ENCODE results near the gene CA11. TPM values are rescaled to one million over a fixed set of nuclear protein-coding genes. Genes with fewer than 3 reads are reported as not detected.

The CA11 gene
- total RNA-seq, 1 donor from 2014 or later, result 7.9 TPM

DNA sequence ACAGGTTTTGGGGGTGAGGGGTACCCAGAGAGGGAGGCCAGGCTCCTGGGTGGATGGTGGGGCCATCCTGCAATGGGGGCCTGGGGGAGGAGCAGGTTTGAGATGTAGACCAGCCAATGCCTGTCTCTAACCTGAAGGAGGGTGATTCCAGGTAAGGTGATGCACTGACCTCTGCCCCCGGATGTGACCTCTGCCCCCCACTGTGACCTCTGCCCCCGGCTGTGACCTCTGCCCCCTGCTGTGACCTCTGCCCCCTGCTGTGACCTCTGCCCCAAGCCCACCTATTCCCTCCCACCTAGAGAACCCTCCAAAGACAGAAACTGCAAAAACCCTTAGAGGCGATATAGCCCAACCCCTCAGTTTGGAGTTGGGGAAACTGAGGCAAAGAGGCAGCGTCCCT lies 49.8 kb downstream of the CA11 start:
- TF ChIP-seq POLR2A (IDR thresholded peaks at IDR 0.05), result no peak
- TF ChIP-seq, protein P1, sequence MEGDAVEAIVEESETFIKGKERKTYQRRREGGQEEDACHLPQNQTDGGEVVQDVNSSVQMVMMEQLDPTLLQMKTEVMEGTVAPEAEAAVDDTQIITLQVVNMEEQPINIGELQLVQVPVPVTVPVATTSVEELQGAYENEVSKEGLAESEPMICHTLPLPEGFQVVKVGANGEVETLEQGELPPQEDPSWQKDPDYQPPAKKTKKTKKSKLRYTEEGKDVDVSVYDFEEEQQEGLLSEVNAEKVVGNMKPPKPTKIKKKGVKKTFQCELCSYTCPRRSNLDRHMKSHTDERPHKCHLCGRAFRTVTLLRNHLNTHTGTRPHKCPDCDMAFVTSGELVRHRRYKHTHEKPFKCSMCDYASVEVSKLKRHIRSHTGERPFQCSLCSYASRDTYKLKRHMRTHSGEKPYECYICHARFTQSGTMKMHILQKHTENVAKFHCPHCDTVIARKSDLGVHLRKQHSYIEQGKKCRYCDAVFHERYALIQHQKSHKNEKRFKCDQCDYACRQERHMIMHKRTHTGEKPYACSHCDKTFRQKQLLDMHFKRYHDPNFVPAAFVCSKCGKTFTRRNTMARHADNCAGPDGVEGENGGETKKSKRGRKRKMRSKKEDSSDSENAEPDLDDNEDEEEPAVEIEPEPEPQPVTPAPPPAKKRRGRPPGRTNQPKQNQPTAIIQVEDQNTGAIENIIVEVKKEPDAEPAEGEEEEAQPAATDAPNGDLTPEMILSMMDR (IDR thresholded peaks at IDR 0.05), result no peak
- TF ChIP-seq POLR2AphosphoS5 (IDR thresholded peaks at IDR 0.05; ENCODE audit: insufficient read depth in 1 of 2, low read depth in 1 of 2), result no peak
- no peak for DNase-seq (ENCODE audit: extremely low spot score in 2 of 2)

DNA sequence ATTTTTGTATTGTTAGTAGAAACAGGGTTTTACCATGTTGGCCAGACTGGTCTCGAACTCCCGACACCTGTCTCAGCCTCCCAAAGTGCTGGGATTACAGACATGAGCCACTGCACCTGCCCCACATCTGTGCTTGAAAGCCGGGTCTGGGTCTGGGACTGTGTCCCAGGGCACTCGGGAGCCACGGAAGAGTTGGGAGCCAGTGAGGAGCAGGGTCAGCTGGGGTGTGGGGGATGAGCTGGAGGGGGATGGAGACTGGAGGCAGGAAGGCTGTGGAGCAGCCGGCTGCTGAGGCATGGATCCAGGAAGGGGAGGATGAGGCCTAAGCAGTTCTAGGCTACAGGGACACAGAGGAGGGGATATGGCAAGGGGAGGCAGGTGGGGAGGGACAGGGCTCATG lies 50.2 kb downstream of the CA11 start:
- intact Hi-C loops (cut with DNase I), result no loop called here
- no peak overlapping the region for H3K27ac ChIP-seq
- no peaks in the 10 kb centered on the region for H3K27me3 ChIP-seq
- no peak for DNase-seq (ENCODE audit: extremely low spot score in 2 of 2)
- H3K4me1 ChIP-seq, result no peaks in the 10 kb centered on the region
- no peak overlapping the region for H3K4me3 ChIP-seq
- H3K9me3 ChIP-seq, result no peaks in the 10 kb centered on the region
- H3K36me3 ChIP-seq, result no peaks in the 10 kb centered on the region
- no peak for TF ChIP-seq POLR2AphosphoS5 (IDR thresholded peaks at IDR 0.05; ENCODE audit: insufficient read depth in 1 of 2, low read depth in 1 of 2)
- TF ChIP-seq POLR2A (IDR thresholded peaks at IDR 0.05), result no peak
- TF ChIP-seq, protein P1 (IDR thresholded peaks at IDR 0.05), result no peak

More for the DNA sequence above, 49.8 kb downstream of the CA11 start:
- Histone ChIP-seq H3K4me3 (no peak overlapping the region), H3K27ac (no peak overlapping the region), H3K9me3 (no peaks in the 10 kb centered on the region), H3K36me3 (no peaks in the 10 kb centered on the region), H3K27me3 (no peaks in the 10 kb centered on the region), H3K4me1 (no peaks in the 10 kb centered on the region)
- intact Hi-C loops (cut with DNase I), result no loop called here

DNA sequence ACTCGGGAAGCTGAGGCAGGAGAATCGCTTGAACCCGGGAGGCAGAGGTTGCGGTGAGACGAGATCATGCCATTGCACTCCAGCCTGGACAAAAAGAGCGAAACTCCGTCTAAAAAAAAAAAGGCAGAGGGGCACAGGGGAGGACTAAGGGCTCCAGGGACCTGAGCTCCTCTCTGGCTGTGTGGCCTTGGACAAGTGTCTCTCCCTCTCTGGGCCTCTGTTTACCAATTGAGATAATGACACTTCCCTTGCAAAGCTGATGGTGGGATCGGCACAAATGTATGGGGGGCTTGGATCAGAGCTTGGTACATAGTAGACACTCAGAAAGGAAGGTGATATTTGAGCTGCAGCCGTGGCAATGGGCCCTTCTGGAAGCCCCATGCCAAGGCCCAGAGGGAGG lies 50.8 kb downstream of the CA11 start:
- Histone ChIP-seq H3K9me3 (no peaks in the 10 kb centered on the region), H3K4me1 (no peaks in the 10 kb centered on the region), H3K27ac (no peak overlapping the region), H3K4me3 (no peak overlapping the region), H3K27me3 (no peaks in the 10 kb centered on the region), H3K36me3 (no peaks in the 10 kb centered on the region)
- TF ChIP-seq, protein P1 (IDR thresholded peaks at IDR 0.05), result no peak
- TF ChIP-seq POLR2AphosphoS5 (IDR thresholded peaks at IDR 0.05; ENCODE audit: insufficient read depth in 1 of 2, low read depth in 1 of 2) (no peak), POLR2A (IDR thresholded peaks at IDR 0.05) (no peak)
- DNase-seq (ENCODE audit: extremely low spot score in 2 of 2), result no peak
- intact Hi-C loops (cut with DNase I), result no loop called here

DNA sequence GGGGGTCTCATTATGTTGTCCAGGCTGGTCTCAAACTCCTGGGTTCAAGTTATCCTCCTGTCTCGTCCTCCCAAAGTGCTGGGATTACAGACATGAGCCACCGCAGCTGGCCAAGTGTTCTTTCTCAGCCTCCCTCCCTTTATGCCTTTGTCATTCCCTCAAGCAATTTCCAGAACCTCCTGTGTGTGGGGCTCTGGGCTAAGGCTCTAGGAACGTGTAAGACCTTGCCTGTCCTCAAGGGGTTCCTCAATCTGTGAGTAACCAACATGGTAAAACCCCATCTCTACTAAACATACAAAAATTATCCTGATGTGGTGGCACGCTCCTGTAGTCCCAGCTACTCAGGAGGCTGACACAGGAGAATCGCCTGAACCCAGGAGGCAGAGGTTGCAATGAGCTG lies 55.0 kb downstream of the CA11 start:
- TF ChIP-seq POLR2A (IDR thresholded peaks at IDR 0.05) (no peak), POLR2AphosphoS5 (IDR thresholded peaks at IDR 0.05; ENCODE audit: insufficient read depth in 1 of 2, low read depth in 1 of 2) (no peak)
- TF ChIP-seq, protein P1 (IDR thresholded peaks at IDR 0.05), result no peak
- Histone ChIP-seq H3K4me1 (peaks cover 23% of the 10 kb centered on the region), H3K9me3 (no peaks in the 10 kb centered on the region), H3K27ac (no peak overlapping the region), H3K4me3 (no peak overlapping the region), H3K36me3 (no peaks in the 10 kb centered on the region), H3K27me3 (no peaks in the 10 kb centered on the region)
- DNase-seq (ENCODE audit: extremely low spot score in 2 of 2), result no peak
- intact Hi-C loops (cut with DNase I), result no loop called here

DNA sequence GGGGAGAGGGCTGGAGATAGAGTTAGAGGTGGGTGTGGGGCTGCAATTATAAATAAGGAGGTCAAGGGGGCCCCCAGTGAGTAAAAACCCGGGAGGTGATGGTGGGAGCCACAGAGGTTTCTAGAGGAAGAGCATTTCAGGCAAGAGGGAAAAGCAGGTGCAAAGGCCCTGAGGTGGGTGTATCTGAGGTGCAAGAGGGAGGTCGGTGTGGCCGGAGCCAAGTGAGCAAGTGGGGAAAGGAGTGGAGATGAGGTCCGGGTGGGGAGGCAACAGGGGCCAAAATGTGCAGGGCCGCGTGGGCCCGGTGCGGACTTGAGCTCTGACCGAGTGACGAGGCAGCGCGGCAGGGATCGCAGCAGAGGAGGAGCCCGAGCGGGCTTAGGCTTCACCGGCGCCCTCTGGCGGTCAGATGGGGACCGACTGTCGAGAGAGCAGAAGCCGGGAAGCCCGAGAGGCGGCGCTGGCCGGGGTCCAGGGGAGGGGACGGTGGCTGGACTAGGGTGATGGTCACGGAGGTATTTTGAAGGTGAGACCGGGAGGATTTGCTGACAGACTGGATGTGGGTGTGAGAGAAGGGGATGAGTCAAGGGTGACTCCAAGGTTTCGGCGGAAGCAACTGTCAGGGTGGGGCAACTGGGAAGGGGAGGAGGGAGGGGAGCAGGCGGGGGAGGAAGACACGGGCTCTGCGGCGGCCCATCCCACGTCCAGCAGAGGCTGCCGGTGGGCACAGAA lies 57.2 kb downstream of the CA11 start:
- H3K4me1 ChIP-seq, result peaks cover 24% of the 10 kb centered on the region
- no peak overlapping the region for H3K27ac ChIP-seq
- H3K4me3 ChIP-seq, result peak overlapping the region; percentile 34 to 46
- intact Hi-C loops (cut with DNase I), result loop anchor here (5.0 kb wide), 1 partner anchor 97 kb away; no protein-coding TSS in a partner anchor
- no peaks in the 10 kb centered on the region for H3K9me3 ChIP-seq
- DNase-seq (ENCODE audit: extremely low spot score in 2 of 2), result no peak
- no peaks in the 10 kb centered on the region for H3K36me3 ChIP-seq
- peak; percentile 58 to 69 for TF ChIP-seq POLR2AphosphoS5 (IDR thresholded peaks at IDR 0.05; ENCODE audit: insufficient read depth in 1 of 2, low read depth in 1 of 2)
- TF ChIP-seq, protein P1 (IDR thresholded peaks at IDR 0.05), result peak; percentile 60 to 92 (median 81)
- no peak for TF ChIP-seq POLR2A (IDR thresholded peaks at IDR 0.05)
- no peaks in the 10 kb centered on the region for H3K27me3 ChIP-seq

Data from vagina (tissue), 2 donors.